Measurements from ENCODE around the gene FBXO46.
"Not testable (repeated sequence)": the region's sequence is repeated elsewhere in the genome, so short reads cannot be mapped to it uniquely, and the experiment has no call there.

The FBXO46 gene

GRCh38 chr19:45720065-45720464 lies 10.6 kb downstream of the FBXO46 start:
- DNase-seq = not testable (repeated sequence)

- no peak for DNase-seq
Observed at GRCh38 chr19:45717983-45718650, 12.6 kb downstream of the FBXO46 start.

- peak; percentile 97 for DNase-seq
Observed at GRCh38 chr19:45717131-45717982, 13.3 kb downstream of the FBXO46 start.

- no peak for DNase-seq
Observed at GRCh38 chr19:45716359-45717130, 14.2 kb downstream of the FBXO46 start.

GRCh38 chr19:45715139-45715538 lies 15.6 kb downstream of the FBXO46 start:
- DNase-seq = no peak

GRCh38 chr19:45713141-45713540 lies 17.6 kb downstream of the FBXO46 start:
- DNase-seq = no peak

GRCh38 chr19:45712699-45713067 lies 18.0 kb downstream of the FBXO46 start:
- DNase-seq = no peak

- DNase-seq = no peak
Observed at GRCh38 chr19:45711851-45712698, 18.6 kb downstream of the FBXO46 start.

- no peak for DNase-seq
Observed at GRCh38 chr19:45710356-45711130, 20.2 kb downstream of the FBXO46 start.

- no peak for DNase-seq
Observed at GRCh38 chr19:45705710-45706415, 24.8 kb downstream of the FBXO46 start.

GRCh38 chr19:45705115-45705514 lies 25.6 kb downstream of the FBXO46 start:
- no peak for DNase-seq

- DNase-seq = no peak
Observed at GRCh38 chr19:45701676-45702075, 29.0 kb downstream of the FBXO46 start.

GRCh38 chr19:45693106-45693788 lies 37.4 kb downstream of the FBXO46 start:
- DNase-seq = peak; percentile 46

GRCh38 chr19:45692187-45693105 lies 38.2 kb downstream of the FBXO46 start, which contains the start of gene QPCTL:
QPCTL (plus strand) TSS chr19:45692666; CDS start chr19:45692704, 38 bp downstream.
- DNase-seq = peak; percentile 99

GRCh38 chr19:45691516-45692186 lies 39.0 kb downstream of the FBXO46 start, which contains the start of gene SNRPD2:
SNRPD2 (minus strand) TSS chr19:45691953; CDS start chr19:45691888, 65 bp downstream.
- peak; percentile 99 for DNase-seq

- no peak for DNase-seq
Observed at GRCh38 chr19:45687599-45687998, 43.1 kb downstream of the FBXO46 start.

GRCh38 chr19:45685045-45685444 lies 45.7 kb downstream of the FBXO46 start:
- not testable (repeated sequence) for DNase-seq

GRCh38 chr19:45682908-45683307 lies 47.8 kb downstream of the FBXO46 start:
- no peak for DNase-seq
